ENCODE measurements around the gene SPATA12. TPM values are rescaled to one million over a fixed set of nuclear protein-coding genes. Genes with fewer than 3 reads are reported as not detected.

SPATA12 gene
- total RNA-seq = 10 to 100 TPM in 1 of 2 donors, 1 to 10 TPM in 1; 4.3 to 10.2 TPM
- 32.0 TPM for polyA plus RNA-seq (ENCODE audit: insufficient read depth, low read depth, low replicate concordance)
- long read RNA-seq, donor 1 = 0 reads
- long read RNA-seq, donor 2 = 0 reads

DNA sequence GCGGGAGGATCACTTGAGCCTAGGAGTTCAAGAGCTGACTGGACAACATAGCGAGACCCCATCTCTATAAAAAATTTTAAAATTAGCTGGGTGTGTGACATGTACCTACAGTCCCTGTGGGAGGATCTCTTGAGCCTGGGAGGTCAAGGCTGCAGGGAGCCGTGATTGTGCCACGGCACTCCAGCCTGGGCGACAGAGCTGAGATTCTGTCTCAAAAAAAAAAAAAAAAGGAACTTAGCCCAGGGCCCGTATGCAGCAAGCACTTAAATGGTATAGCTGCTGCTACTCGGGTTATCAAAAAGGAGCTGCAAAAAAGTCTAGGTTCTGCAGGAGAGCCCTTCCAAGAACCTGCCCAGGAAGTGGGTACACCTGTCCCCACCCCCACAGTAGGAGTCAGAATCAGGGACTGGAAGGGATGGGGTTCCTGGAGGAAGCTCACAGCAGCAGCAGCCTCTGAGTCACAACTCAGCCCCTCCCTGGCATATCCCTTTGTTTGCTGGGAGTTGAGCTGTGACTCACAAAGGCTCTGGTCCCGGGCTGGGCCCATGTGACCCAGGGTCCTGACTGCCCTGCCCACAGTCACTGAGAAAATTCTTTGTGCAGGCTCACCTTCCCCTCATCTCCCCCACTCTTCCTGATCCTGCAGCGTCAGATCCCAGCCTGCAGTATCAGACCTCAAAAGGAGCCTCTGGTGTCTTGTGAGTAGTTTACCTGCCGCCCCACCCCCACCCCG is at the start of gene SPATA12:
Gene SPATA12, plus strand, starts transcription at position 576 of the 733 bp plus-strand sequence. CDS start 13,031 bp downstream, outside the sequence.
- Histone ChIP-seq H3K36me3 (ENCODE audit: low read depth, missing control alignments) (no peaks in the 10 kb centered on the region), H3K27ac (peak within 1 kb of the TSS in 1 of 2 donors; percentile 56), H3K4me3 (no peak within 1 kb of the TSS), H3K9me3 (no peaks in the 10 kb centered on the region), H3K27me3 (no peaks in the 10 kb centered on the region), H3K4me1 (peaks cover 29% of the 10 kb centered on the region)
- 62 to 66% methylated on average over 11 of the region's 11 CpGs for WGBS, 2 donors
- DNase-seq = peak; percentile 75
- intact Hi-C loops (cut with DNase I; ENCODE audit: low total_unique reads) = no loop called here
- TF ChIP-seq POLR2A (IDR thresholded peaks at IDR 0.05) (no peak), CTCF (IDR thresholded peaks at IDR 0.05) (no peak)

GRCh38 chr3:57011022-57011421 is 49.4 kb upstream of the SPATA12 start:
- intact Hi-C loops (cut with DNase I; ENCODE audit: low total_unique reads) = no loop called here
- H3K4me1 ChIP-seq = peaks cover 27% of the 10 kb centered on the region
- H3K27ac ChIP-seq = no peak overlapping the region
- H3K9me3 ChIP-seq = no peaks in the 10 kb centered on the region
- no peak for DNase-seq
- no peak overlapping the region for H3K4me3 ChIP-seq
- no peaks in the 10 kb centered on the region for H3K36me3 ChIP-seq (ENCODE audit: low read depth, missing control alignments)
- WGBS, 2 donors = 47 to 73% methylated on average over 13 of the region's 13 CpGs
- no peaks in the 10 kb centered on the region for H3K27me3 ChIP-seq
- TF ChIP-seq CTCF (IDR thresholded peaks at IDR 0.05) (no peak), POLR2A (IDR thresholded peaks at IDR 0.05) (no peak)

- no peak overlapping the region for H3K4me3 ChIP-seq
- peaks cover 19% of the 10 kb centered on the region for H3K4me1 ChIP-seq
- H3K36me3 ChIP-seq (ENCODE audit: low read depth, missing control alignments) = no peaks in the 10 kb centered on the region
- no peak for DNase-seq
- H3K9me3 ChIP-seq = no peaks in the 10 kb centered on the region
- no peak overlapping the region for H3K27ac ChIP-seq
- no peaks in the 10 kb centered on the region for H3K27me3 ChIP-seq
- TF ChIP-seq CTCF (IDR thresholded peaks at IDR 0.05) (no peak), POLR2A (IDR thresholded peaks at IDR 0.05) (no peak)
- intact Hi-C loops (cut with DNase I; ENCODE audit: low total_unique reads) = no loop called here
- WGBS, 2 donors = 90 to 100% methylated on average over 1 to 17 of the region's 22 CpGs
These were observed 47.6 kb upstream of the SPATA12 start for GRCh38 chr3:57012847-57013246.

DNA sequence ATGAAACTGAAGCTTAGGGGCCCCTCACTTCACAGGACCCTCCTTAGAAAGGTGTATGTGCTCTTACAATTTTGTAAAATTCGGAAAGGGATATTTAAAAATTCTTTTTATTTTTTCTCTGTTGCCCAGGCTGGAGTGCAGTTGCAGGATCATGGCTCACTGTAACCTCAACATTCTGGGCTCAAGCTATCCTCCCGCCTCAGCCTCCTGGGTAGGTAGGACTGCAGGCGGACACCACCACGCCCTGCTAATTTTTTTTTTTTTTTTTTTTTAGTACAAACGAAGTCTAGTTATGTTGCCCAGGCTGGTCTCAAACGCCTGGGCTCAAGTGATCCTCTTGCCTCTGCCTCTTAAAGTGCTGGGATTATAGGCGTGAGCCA is 45.1 kb upstream of the SPATA12 start:
- no peak for DNase-seq
- Histone ChIP-seq H3K4me3 (no peak overlapping the region), H3K4me1 (peaks cover 8% of the 10 kb centered on the region), H3K9me3 (no peaks in the 10 kb centered on the region), H3K27me3 (no peaks in the 10 kb centered on the region), H3K27ac (no peak overlapping the region), H3K36me3 (ENCODE audit: low read depth, missing control alignments) (no peaks in the 10 kb centered on the region)
- TF ChIP-seq CTCF (IDR thresholded peaks at IDR 0.05) (no peak), POLR2A (IDR thresholded peaks at IDR 0.05) (no peak)
- WGBS, 2 donors = 89 to 94% methylated on average over 7 of the region's 7 CpGs
- intact Hi-C loops (cut with DNase I; ENCODE audit: low total_unique reads) = no loop called here

- H3K9me3 ChIP-seq = no peaks in the 10 kb centered on the region
- DNase-seq = no peak
- WGBS, 2 donors = 77 to 91% methylated on average over 6 of the region's 6 CpGs
- no peak overlapping the region for H3K27ac ChIP-seq
- H3K36me3 ChIP-seq (ENCODE audit: low read depth, missing control alignments) = no peaks in the 10 kb centered on the region
- H3K4me3 ChIP-seq = no peak overlapping the region
- intact Hi-C loops (cut with DNase I; ENCODE audit: low total_unique reads) = no loop called here
- H3K4me1 ChIP-seq = peaks cover 8% of the 10 kb centered on the region
- TF ChIP-seq CTCF (IDR thresholded peaks at IDR 0.05) (no peak), POLR2A (IDR thresholded peaks at IDR 0.05) (no peak)
- no peaks in the 10 kb centered on the region for H3K27me3 ChIP-seq
These were observed 44.6 kb upstream of the SPATA12 start for GRCh38 chr3:57015912-57016311.

Measured in testis (tissue), 5 donors.